Mesangial cell (primary cell): Measurements from ENCODE around the gene BRD8. TPM values are rescaled to one million over a fixed set of nuclear protein-coding genes. Genes with fewer than 3 reads are reported as not detected.

Source experiments
- total RNA-seq: library from RNA; depleted of rRNA; stranded (reverse); fragments of >200 nt; gene quantifications from 2 replicates; pipeline ENCODE4 v1.2.3, GENCODE V29; 2015

Gene BRD8
- 20.3 and 26.2 TPM in 2 replicates for total RNA-seq

GRCh38 chr5:138178516-138179276 is at the start of gene BRD8, which contains the start of gene KIF20A:
Gene BRD8 (minus strand): TSS chr5:138178630. CDS start chr5:138178614, 16 bp downstream.
Gene KIF20A (plus strand): TSS chr5:138179112. CDS start chr5:138179681, 569 bp downstream.

GRCh38 chr5:138213161-138214029 is 35.0 kb upstream of the BRD8 start, which contains the start of gene CDC23:
Gene CDC23 (minus strand): TSS chr5:138213323. CDS start chr5:138213312, 11 bp downstream.

GRCh38 chr5:138138949-138139780 is 39.3 kb downstream of the BRD8 start, which contains the start of gene NME5:
Gene NME5 (minus strand): TSS chr5:138139428. CDS start chr5:138138780, 648 bp downstream.

Other genes starting within 250 kb of the BRD8 start
- gene FAM13B, start 145.6 kb downstream of the BRD8 start, total RNA-seq = 4.7 and 5.5 TPM in 2 replicates
- not detected in 2 replicates for gene WNT8A, start 94.6 kb downstream of the BRD8 start, total RNA-seq
- 1.5 and 2.3 TPM in 2 replicates for gene NME5, start 39.2 kb downstream of the BRD8 start, total RNA-seq
- gene KIF20A, start 482 bp upstream of the BRD8 start, total RNA-seq = 4.8 and 102 TPM in 2 replicates
- gene CDC23, start 34.7 kb upstream of the BRD8 start, total RNA-seq = 16.1 and 21.2 TPM in 2 replicates
- gene GFRA3, start 96.0 kb upstream of the BRD8 start, total RNA-seq = under 0.01 TPM in 1 of 2 replicates, not detected in the other
- 1.3 and 20.2 TPM in 2 replicates for gene CDC25C, start 153.2 kb upstream of the BRD8 start, total RNA-seq
- gene FAM53C, start 159.6 kb upstream of the BRD8 start, total RNA-seq = 24.3 and 33.0 TPM in 2 replicates
- gene KDM3B, start 174.1 kb upstream of the BRD8 start, total RNA-seq = 30.8 and 39.2 TPM in 2 replicates